Measurements from ENCODE around the gene CADPS2.

CADPS2 gene

DNA sequence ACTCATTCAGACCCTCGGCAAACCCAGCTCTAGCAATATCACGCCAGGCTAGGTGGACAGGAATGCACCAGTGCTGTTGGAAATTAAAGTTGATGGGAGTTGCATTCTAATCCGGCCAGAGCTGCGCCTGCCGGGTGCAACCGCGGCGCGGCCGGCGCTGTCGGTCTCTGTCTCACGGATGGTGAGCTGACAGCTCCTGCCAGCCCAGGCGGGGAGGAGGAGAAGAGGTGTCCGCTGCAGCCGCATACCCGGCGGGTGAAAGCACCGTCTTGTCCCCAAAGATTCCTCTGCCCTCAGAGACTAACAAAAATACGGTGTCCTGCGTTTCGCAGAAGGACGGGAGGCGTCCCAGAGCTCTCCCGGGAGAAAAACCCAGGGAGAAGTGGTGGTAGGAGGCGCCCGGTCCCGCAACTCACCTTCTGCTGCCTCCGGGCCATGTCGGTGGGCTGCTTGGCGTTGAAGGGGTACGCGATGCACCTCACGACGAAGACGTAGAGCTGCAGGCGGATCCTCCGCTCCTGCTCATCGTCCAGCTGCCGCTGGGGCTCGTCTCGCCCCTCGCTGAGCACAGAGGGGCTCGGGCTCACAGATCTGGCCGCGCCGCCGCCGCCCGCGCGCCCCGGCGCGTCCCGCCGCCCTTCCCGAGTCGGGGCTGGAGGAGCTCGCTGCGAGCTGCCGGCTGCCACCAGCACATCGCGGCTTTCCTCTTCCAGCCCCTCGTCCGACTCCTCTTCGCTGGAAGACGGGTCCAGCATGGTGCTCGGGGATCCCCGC, 490 bp downstream of the CADPS2 start:
- Histone ChIP-seq H2AFZ (ENCODE audit: low read length) (no peak overlapping the region), H3K9me3 (ENCODE audit: low read length) (no peaks in the 10 kb centered on the region), H3K27ac (ENCODE audit: low read depth, low read length, poor library complexity, severe bottlenecking) (no peak overlapping the region), H3K79me2 (ENCODE audit: insufficient read depth, low read length) (no peaks in the 10 kb centered on the region), H3K9me2 (ENCODE audit: low read depth, low read length) (no peaks in the 10 kb centered on the region), H3K36me3 (ENCODE audit: insufficient read depth, low read length) (no peaks in the 10 kb centered on the region), H3F3A (ENCODE audit: insufficient read depth, low read length) (no peaks in the 10 kb centered on the region), H4K20me1 (ENCODE audit: insufficient read depth, low read length) (no peaks in the 10 kb centered on the region), H3K27me3 (ENCODE audit: insufficient read depth, low read length) (no peaks in the 10 kb centered on the region), H3K9ac (ENCODE audit: low read length) (no peak overlapping the region), H3K4me2 (ENCODE audit: low read length) (no peak overlapping the region), H3K4me1 (ENCODE audit: insufficient read depth, low read length, severe bottlenecking) (no peaks in the 10 kb centered on the region), H3K4me3 (ENCODE audit: low read depth, low read length, poor library complexity, severe bottlenecking) (no peak overlapping the region)
- TF ChIP-seq, protein P1, sequence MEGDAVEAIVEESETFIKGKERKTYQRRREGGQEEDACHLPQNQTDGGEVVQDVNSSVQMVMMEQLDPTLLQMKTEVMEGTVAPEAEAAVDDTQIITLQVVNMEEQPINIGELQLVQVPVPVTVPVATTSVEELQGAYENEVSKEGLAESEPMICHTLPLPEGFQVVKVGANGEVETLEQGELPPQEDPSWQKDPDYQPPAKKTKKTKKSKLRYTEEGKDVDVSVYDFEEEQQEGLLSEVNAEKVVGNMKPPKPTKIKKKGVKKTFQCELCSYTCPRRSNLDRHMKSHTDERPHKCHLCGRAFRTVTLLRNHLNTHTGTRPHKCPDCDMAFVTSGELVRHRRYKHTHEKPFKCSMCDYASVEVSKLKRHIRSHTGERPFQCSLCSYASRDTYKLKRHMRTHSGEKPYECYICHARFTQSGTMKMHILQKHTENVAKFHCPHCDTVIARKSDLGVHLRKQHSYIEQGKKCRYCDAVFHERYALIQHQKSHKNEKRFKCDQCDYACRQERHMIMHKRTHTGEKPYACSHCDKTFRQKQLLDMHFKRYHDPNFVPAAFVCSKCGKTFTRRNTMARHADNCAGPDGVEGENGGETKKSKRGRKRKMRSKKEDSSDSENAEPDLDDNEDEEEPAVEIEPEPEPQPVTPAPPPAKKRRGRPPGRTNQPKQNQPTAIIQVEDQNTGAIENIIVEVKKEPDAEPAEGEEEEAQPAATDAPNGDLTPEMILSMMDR (IDR thresholded peaks at IDR 0.05; ENCODE audit: low read length): no peak
- TF ChIP-seq EZH2 (IDR thresholded peaks at IDR 0.05; ENCODE audit: borderline replicate concordance, low read length): no peak

GRCh38 chr7:122884186-122884585, 2.1 kb downstream of the CADPS2 start:
- no peak overlapping the region for H3K9ac ChIP-seq (ENCODE audit: low read length)
- H3K4me3 ChIP-seq (ENCODE audit: low read depth, low read length, poor library complexity, severe bottlenecking): no peak overlapping the region
- H3K27me3 ChIP-seq (ENCODE audit: insufficient read depth, low read length): no peaks in the 10 kb centered on the region
- no peaks in the 10 kb centered on the region for H3K36me3 ChIP-seq (ENCODE audit: insufficient read depth, low read length)
- no peaks in the 10 kb centered on the region for H3K79me2 ChIP-seq (ENCODE audit: insufficient read depth, low read length)
- no peak overlapping the region for H3K4me2 ChIP-seq (ENCODE audit: low read length)
- no peaks in the 10 kb centered on the region for H3F3A ChIP-seq (ENCODE audit: insufficient read depth, low read length)
- H3K4me1 ChIP-seq (ENCODE audit: insufficient read depth, low read length, severe bottlenecking): no peaks in the 10 kb centered on the region
- TF ChIP-seq EZH2 (IDR thresholded peaks at IDR 0.05; ENCODE audit: borderline replicate concordance, low read length): no peak
- TF ChIP-seq, protein P1 (IDR thresholded peaks at IDR 0.05; ENCODE audit: low read length): no peak
- H4K20me1 ChIP-seq (ENCODE audit: insufficient read depth, low read length): no peaks in the 10 kb centered on the region
- no peaks in the 10 kb centered on the region for H3K9me3 ChIP-seq (ENCODE audit: low read length)
- no peak overlapping the region for H2AFZ ChIP-seq (ENCODE audit: low read length)
- no peaks in the 10 kb centered on the region for H3K9me2 ChIP-seq (ENCODE audit: low read depth, low read length)
- H3K27ac ChIP-seq (ENCODE audit: low read depth, low read length, poor library complexity, severe bottlenecking): no peak overlapping the region

DNA sequence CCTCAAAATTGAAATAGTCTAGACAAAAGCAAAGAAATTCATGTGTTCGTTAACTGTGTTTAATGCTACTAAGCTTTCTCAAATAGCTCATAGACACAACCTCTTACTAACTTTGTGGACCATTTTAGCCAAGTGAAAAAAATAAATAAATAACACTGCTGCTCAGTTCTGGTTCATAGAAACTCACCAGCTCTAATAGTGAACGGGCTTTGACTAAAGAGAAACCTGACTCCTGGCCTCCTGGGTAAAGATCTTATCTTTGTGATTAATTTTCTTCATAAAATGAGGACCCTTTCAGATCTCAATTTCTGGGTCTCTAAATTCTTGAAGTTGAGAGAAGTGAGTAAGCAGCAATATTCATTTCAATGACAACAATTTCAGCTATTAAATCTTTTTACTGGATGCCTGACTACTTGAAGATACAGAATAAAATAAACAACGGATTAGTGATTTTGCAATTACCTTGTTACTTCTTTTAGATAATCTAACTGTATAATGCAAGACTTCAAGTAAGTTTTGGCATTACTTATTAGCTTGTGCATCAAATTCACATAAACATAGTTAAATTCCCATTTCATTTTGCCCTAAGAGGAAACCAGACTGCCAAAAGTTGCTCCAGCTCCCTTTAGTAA, 3.1 kb downstream of the CADPS2 start:
- H3K79me2 ChIP-seq (ENCODE audit: insufficient read depth, low read length): no peaks in the 10 kb centered on the region
- H3K9me3 ChIP-seq (ENCODE audit: low read length): no peaks in the 10 kb centered on the region
- no peaks in the 10 kb centered on the region for H3K27me3 ChIP-seq (ENCODE audit: insufficient read depth, low read length)
- no peaks in the 10 kb centered on the region for H3F3A ChIP-seq (ENCODE audit: insufficient read depth, low read length)
- H3K4me3 ChIP-seq (ENCODE audit: low read depth, low read length, poor library complexity, severe bottlenecking): no peak overlapping the region
- no peaks in the 10 kb centered on the region for H3K9me2 ChIP-seq (ENCODE audit: low read depth, low read length)
- H3K4me2 ChIP-seq (ENCODE audit: low read length): no peak overlapping the region
- no peak overlapping the region for H3K27ac ChIP-seq (ENCODE audit: low read depth, low read length, poor library complexity, severe bottlenecking)
- no peaks in the 10 kb centered on the region for H3K4me1 ChIP-seq (ENCODE audit: insufficient read depth, low read length, severe bottlenecking)
- H4K20me1 ChIP-seq (ENCODE audit: insufficient read depth, low read length): no peaks in the 10 kb centered on the region
- H3K36me3 ChIP-seq (ENCODE audit: insufficient read depth, low read length): no peaks in the 10 kb centered on the region
- H3K9ac ChIP-seq (ENCODE audit: low read length): no peak overlapping the region
- H2AFZ ChIP-seq (ENCODE audit: low read length): no peak overlapping the region
- TF ChIP-seq, protein P1 (IDR thresholded peaks at IDR 0.05; ENCODE audit: low read length): no peak
- no peak for TF ChIP-seq EZH2 (IDR thresholded peaks at IDR 0.05; ENCODE audit: borderline replicate concordance, low read length)
